NOMO-1 (cell line): ENCODE measurements around the gene GDPD3.

Experiments used
- DNase-seq, 2 experiments: peaks; one replicate each; lab custom pipeline; 2025; ENCODE audit not compliant: unreplicated experiment in 2 of 2; lab: John Stamatoyannopoulos, UW

GDPD3 gene

DNA sequence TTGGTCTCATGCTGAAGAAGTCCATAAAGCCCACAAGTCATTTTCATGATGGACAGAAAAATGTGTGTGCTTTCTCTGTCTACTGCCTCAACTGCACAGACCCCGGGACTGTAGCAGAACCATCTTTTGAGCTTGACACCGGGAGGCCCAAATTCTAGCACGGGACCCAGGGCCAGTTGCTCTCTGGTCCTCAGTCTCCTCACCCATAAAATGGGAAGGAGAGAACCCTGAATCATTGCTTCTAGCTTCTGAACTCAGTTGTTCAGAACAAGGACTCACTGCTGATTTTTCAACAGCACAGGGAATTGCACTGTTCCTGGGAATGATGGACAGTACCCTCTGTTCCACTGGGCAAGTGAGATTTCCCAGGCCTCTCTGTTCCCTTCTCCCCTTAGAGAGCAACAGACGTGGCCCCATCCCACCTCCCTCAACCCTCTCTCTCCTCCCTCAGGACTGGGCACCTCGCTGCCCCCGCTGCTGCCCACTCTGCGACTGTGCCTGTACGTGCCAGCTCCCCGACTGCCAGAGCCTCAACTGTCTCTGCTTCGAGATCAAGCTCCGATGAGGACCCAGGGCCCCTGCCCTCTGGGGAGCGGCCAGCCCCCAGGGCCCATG lies 50.0 kb downstream of the GDPD3 start:
- DNase-seq: no peak

DNA sequence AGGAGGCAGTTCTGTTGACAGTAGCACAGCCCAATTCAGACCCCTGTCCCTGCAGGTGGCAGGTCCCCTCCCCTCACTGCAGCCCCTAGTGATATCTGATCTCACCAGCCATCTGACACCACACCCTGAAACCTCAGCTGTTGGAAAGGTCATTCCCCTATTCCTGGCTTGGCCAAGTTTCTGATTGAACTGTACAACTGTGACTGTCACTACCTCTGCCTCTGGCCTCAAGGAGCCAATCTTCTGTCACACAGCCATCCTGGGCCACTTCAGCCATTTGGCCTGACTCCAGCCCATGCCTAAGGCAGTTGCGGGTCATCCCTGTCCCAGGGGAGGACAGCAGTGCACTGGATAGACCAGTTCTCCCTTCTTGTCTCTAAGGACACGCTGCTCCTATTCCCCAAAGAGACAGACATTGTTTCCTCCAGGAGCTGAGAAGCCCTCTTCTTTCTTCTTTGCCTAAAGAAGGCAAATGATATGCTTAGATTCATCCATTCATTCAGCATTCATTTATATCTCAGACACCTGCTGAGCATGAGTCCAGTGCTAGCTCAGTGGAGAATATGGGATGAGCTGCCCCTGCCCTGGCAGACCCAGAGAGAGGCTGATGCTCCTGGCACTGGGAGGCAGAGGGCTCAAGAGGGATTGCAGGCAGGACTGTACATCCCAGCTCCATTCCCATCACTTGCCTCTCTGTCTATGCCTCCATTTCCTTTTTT lies 52.3 kb downstream of the GDPD3 start:
- no peak for DNase-seq

GRCh38 chr16:30060346-30060745 lies 53.0 kb downstream of the GDPD3 start:
- no peak for DNase-seq

DNA sequence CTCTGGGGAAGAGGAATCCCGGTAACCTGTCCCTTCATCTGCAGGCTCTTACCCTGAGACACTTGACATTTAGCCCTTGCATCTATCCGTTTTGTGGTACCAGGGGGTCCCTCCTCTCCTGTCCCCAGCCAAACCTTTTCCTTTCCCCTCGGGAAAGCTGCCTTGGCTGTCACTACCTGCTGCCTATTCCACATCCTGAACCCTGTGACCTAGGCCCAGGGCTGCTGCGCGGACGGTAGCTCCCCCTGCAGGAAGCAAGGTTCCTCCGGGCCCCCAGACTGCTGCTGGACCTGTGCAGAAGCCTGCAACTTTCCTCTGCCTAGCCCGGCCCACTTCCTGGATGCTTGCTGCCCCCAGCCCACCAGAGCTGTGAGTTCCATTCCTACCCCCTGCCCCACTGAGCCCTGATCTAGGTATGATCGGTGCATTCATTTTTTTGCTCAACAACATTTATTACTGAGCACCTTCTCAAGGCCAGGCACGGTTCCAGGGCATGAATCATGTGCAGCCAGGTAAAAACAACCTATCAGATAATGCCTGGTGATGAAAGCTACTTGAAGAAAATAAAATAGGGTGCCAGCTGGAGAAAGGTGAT lies 58.3 kb downstream of the GDPD3 start:
- no peak for DNase-seq
